ENCODE measurements around the gene HIGD1C.

- no peak for TF ChIP-seq POLR2A (IDR thresholded peaks at IDR 0.05)
- TF ChIP-seq, protein P1, sequence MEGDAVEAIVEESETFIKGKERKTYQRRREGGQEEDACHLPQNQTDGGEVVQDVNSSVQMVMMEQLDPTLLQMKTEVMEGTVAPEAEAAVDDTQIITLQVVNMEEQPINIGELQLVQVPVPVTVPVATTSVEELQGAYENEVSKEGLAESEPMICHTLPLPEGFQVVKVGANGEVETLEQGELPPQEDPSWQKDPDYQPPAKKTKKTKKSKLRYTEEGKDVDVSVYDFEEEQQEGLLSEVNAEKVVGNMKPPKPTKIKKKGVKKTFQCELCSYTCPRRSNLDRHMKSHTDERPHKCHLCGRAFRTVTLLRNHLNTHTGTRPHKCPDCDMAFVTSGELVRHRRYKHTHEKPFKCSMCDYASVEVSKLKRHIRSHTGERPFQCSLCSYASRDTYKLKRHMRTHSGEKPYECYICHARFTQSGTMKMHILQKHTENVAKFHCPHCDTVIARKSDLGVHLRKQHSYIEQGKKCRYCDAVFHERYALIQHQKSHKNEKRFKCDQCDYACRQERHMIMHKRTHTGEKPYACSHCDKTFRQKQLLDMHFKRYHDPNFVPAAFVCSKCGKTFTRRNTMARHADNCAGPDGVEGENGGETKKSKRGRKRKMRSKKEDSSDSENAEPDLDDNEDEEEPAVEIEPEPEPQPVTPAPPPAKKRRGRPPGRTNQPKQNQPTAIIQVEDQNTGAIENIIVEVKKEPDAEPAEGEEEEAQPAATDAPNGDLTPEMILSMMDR (IDR thresholded peaks at IDR 0.05), result no peak
- TF ChIP-seq POLR2AphosphoS5 (IDR thresholded peaks at IDR 0.05), result no peak
Measured at GRCh38 chr12:51005030-51005429, 52.7 kb downstream of the HIGD1C start.

Data from transverse colon (tissue), 4 donors.